ENCODE measurements around the gene USH1G. TPM values are rescaled to one million over a fixed set of nuclear protein-coding genes. Genes with fewer than 3 reads are reported as not detected.

USH1G gene
- total and polyA plus RNA-seq, 2 of the 13 experiments (the other 11 are each of a cell fraction or from before 2014, with no cell fraction given) = 0.04 TPM; not detected in 1

DNA sequence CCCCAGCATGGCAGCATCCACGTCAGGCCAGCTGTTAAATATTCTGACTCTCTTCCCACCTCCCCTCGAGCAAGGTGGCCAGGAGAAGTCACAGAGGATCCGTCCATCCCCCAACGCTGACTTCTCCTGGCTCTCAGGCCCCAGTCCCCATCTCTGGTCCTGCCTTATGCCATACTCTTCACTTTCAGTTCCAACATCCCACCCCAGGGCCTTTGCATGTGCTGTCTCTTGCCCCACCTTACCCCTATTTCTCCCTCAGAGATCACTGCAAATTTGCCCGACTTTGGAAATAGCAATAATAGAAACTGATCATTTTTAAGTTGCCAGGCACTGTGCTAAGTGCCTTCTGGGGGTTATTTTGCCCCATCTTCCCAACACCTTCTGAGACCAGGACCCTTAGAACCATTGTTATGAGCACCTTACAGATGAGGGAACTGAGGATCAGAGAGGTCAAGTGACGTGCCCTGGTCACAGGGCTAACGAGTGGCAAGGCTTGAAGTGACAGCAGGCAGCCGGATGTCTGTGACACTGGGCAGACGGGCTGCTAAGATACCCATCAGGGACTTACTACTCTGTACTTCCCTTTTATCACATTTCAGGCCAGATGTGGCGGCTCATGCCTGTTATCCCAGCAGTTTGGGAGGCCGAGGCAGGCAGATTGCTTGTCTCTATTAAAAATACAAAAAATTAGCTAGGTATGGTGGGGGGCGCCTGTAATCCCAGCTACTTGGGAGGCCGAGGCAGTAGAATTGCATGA is 31.8 kb upstream of the USH1G start:
- H3K36me3 ChIP-seq (replicated peaks in 1 of 2; ENCODE audit: control insufficient read depth in 1 of 2, insufficient read depth in 2 of 2, low read length in 2 of 2) = no peaks in the 10 kb centered on the region
- peaks cover 10% of the 10 kb centered on the region for H3K4me1 ChIP-seq (ENCODE audit: insufficient read depth, low read length)
- H3K79me2 ChIP-seq (ENCODE audit: insufficient read depth, low read length) = no peaks in the 10 kb centered on the region
- ChIA-PET POLR2A (no interaction called here), CTCF (ENCODE audit: low intra/inter-chr PET ratio, low total read pairs) (no interaction called here)
- DNase-seq (ENCODE audit: low spot score) (no peak), ATAC-seq (no peak), FAIRE-seq (no peak)
- H3K27me3 ChIP-seq (ENCODE audit: control insufficient read depth in 1 of 2, insufficient read depth in 2 of 2, low read length in 2 of 2) = peaks cover 6 to 30% of the 10 kb centered on the region in 2 experiments; a peak in 4 of 5 replicates
- intact Hi-C loops (cut with micrococcal nuclease; ENCODE audit: unreplicated experiment) = no loop called here
- TF ChIP-seq MAFF (IDR thresholded peaks at IDR 0.05; ENCODE audit: low read depth, low read length) = no peak
- no peak for TF ChIP-seq MLLT10 (CRISPR knock-in tag; IDR thresholded peaks at IDR 0.05)
- TF ChIP-seq, protein P1, sequence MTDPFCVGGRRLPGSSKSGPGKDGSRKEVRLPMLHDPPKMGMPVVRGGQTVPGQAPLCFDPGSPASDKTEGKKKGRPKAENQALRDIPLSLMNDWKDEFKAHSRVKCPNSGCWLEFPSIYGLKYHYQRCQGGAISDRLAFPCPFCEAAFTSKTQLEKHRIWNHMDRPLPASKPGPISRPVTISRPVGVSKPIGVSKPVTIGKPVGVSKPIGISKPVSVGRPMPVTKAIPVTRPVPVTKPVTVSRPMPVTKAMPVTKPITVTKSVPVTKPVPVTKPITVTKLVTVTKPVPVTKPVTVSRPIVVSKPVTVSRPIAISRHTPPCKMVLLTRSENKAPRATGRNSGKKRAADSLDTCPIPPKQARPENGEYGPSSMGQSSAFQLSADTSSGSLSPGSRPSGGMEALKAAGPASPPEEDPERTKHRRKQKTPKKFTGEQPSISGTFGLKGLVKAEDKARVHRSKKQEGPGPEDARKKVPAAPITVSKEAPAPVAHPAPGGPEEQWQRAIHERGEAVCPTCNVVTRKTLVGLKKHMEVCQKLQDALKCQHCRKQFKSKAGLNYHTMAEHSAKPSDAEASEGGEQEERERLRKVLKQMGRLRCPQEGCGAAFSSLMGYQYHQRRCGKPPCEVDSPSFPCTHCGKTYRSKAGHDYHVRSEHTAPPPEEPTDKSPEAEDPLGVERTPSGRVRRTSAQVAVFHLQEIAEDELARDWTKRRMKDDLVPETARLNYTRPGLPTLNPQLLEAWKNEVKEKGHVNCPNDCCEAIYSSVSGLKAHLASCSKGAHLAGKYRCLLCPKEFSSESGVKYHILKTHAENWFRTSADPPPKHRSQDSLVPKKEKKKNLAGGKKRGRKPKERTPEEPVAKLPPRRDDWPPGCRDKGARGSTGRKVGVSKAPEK (CRISPR knock-in tag; IDR thresholded peaks at IDR 0.05; ENCODE audit: borderline replicate concordance) = no peak
- TF ChIP-seq ATAD3A (CRISPR knock-in tag; IDR thresholded peaks at IDR 0.05) = no peak
- no peak for TF ChIP-seq SIX4 (CRISPR knock-in tag; IDR thresholded peaks at IDR 0.05)
- TF ChIP-seq, protein P2, sequence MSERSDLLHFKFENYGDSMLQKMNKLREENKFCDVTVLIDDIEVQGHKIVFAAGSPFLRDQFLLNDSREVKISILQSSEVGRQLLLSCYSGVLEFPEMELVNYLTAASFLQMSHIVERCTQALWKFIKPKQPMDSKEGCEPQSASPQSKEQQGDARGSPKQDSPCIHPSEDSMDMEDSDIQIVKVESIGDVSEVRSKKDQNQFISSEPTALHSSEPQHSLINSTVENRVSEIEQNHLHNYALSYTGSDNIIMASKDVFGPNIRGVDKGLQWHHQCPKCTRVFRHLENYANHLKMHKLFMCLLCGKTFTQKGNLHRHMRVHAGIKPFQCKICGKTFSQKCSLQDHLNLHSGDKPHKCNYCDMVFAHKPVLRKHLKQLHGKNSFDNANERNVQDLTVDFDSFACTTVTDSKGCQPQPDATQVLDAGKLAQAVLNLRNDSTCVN (CRISPR knock-in tag; IDR thresholded peaks at IDR 0.05; ENCODE audit: borderline replicate concordance) = no peak
- TF ChIP-seq ZNF331 (CRISPR knock-in tag; IDR thresholded peaks at IDR 0.05) = no peak
- no peak for TF ChIP-seq ZNF468 (CRISPR knock-in tag; IDR thresholded peaks at IDR 0.05)
- TF ChIP-seq ZNF260 (CRISPR knock-in tag; IDR thresholded peaks at IDR 0.05; ENCODE audit: borderline replicate concordance, low read depth) = no peak
- TF ChIP-seq, protein P3, sequence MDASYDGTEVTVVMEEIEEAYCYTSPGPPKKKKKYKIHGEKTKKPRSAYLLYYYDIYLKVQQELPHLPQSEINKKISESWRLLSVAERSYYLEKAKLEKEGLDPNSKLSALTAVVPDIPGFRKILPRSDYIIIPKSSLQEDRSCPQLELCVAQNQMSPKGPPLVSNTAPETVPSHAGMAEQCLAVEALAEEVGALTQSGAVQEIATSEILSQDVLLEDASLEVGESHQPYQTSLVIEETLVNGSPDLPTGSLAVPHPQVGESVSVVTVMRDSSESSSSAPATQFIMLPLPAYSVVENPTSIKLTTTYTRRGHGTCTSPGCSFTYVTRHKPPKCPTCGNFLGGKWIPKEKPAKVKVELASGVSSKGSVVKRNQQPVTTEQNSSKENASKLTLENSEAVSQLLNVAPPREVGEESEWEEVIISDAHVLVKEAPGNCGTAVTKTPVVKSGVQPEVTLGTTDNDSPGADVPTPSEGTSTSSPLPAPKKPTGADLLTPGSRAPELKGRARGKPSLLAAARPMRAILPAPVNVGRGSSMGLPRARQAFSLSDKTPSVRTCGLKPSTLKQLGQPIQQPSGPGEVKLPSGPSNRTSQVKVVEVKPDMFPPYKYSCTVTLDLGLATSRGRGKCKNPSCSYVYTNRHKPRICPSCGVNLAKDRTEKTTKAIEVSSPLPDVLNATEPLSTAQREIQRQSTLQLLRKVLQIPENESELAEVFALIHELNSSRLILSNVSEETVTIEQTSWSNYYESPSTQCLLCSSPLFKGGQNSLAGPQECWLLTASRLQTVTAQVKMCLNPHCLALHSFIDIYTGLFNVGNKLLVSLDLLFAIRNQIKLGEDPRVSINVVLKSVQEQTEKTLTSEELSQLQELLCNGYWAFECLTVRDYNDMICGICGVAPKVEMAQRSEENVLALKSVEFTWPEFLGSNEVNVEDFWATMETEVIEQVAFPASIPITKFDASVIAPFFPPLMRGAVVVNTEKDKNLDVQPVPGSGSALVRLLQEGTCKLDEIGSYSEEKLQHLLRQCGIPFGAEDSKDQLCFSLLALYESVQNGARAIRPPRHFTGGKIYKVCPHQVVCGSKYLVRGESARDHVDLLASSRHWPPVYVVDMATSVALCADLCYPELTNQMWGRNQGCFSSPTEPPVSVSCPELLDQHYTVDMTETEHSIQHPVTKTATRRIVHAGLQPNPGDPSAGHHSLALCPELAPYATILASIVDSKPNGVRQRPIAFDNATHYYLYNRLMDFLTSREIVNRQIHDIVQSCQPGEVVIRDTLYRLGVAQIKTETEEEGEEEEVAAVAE (CRISPR knock-in tag; IDR thresholded peaks at IDR 0.05; ENCODE audit: borderline replicate concordance) = no peak
- TF ChIP-seq PAF1 (CRISPR knock-in tag; IDR thresholded peaks at IDR 0.05) = no peak
- no peak overlapping the region for H3K4me3 ChIP-seq (replicated peaks in 1 of 3; ENCODE audit: insufficient read depth in 1 of 3, low read depth in 2 of 3, low read length in 3 of 3)
- H3K27ac ChIP-seq (ENCODE audit: extremely low read length, insufficient read depth, low read length) = no peak overlapping the region
- H2AFZ ChIP-seq (ENCODE audit: low read length) = no peak overlapping the region
- H3K9me3 ChIP-seq (ENCODE audit: low read length) = no peaks in the 10 kb centered on the region
- 33% methylated on average over 13 of the region's 13 CpGs for WGBS (ENCODE audit: low lambda C conversion rate)
- in situ Hi-C loops (cut with HindIII; ENCODE audit: extremely low pct_ligation_motif_present, low pct_unique_long_range_greater_than_20kb) = loop anchor here (5.0 kb wide), 2 partner anchors 33 to 153 kb away; partner anchors contain the start of genes OTOP2 and USH1G
- no peak overlapping the region for H3K9ac ChIP-seq (ENCODE audit: insufficient read depth, low read depth, low read length)
- H3K4me2 ChIP-seq (ENCODE audit: low read depth, low read length) = no peak overlapping the region
- no peaks in the 10 kb centered on the region for H4K20me1 ChIP-seq (ENCODE audit: insufficient read depth, low read length)
- BruUV-seq (replicated peaks) = no TSS peak

All from HepG2 (cell line).